Measurements from ENCODE around the gene FLG2. TPM values are rescaled to one million over a fixed set of nuclear protein-coding genes. Genes with fewer than 3 reads are reported as not detected.

Gene FLG2
- not detected in 2 replicates for total RNA-seq

GRCh38 chr1:152359906-152360305 is at the start of gene FLG2:
Gene FLG2, minus strand, starts transcription at chr1:152360006. Its CDS starts 1,122 bp downstream, at chr1:152358884.
- intact Hi-C loops (cut with micrococcal nuclease): no loop called here
- CTCF ChIA-PET: no interaction called here
- DNase-seq (no peak), ATAC-seq (ENCODE audit: low read depth) (no peak)
- POLR2A ChIA-PET: no interaction called here
- Mint-ChIP-seq H3K9me3 (no peaks in the 10 kb centered on the region), H3K27ac (no peak within 1 kb of the TSS), H3K36me3 (ENCODE audit: low read depth) (no peaks in the 10 kb centered on the region), H3K4me1 (no peaks in the 10 kb centered on the region), H3K4me3 (no peak within 1 kb of the TSS), H3K27me3 (peaks cover 9% of the 10 kb centered on the region)
- no peak for TF ChIP-seq CTCF (IDR thresholded peaks at IDR 0.05)

- intact Hi-C loops (cut with micrococcal nuclease): no loop called here
- Mint-ChIP-seq H3K27me3 (peaks cover 30% of the 10 kb centered on the region), H3K4me3 (no peak overlapping the region), H3K27ac (no peak overlapping the region), H3K4me1 (no peaks in the 10 kb centered on the region), H3K9me3 (no peaks in the 10 kb centered on the region), H3K36me3 (ENCODE audit: low read depth) (no peaks in the 10 kb centered on the region)
- ATAC-seq (ENCODE audit: low read depth): no peak
- no peak for TF ChIP-seq CTCF (IDR thresholded peaks at IDR 0.05)
- CTCF ChIA-PET: no interaction called here
- POLR2A ChIA-PET: interaction anchor here (0.6 kb wide), 1 partner anchor 372 kb away, joined by 3 read pairs; the partner anchor contains the start of gene S100A11
- DNase-seq: no peak
Measured at GRCh38 chr1:152408664-152409063, 48.9 kb upstream of the FLG2 start.

- intact Hi-C loops (cut with micrococcal nuclease): no loop called here
- CTCF ChIA-PET: interaction anchor here (1.2 to 1.7 kb wide), 3 partner anchors 42 to 61 kb away, joined by 4 to 12 read pairs (median 5); no protein-coding TSS in a partner anchor
- Mint-ChIP-seq H3K4me3 (no peak overlapping the region), H3K4me1 (no peaks in the 10 kb centered on the region), H3K9me3 (peaks cover 3% of the 10 kb centered on the region), H3K27ac (no peak overlapping the region), H3K27me3 (peaks cover 11% of the 10 kb centered on the region), H3K36me3 (ENCODE audit: low read depth) (no peaks in the 10 kb centered on the region)
- POLR2A ChIA-PET: no interaction called here
- DNase-seq (no peak), ATAC-seq (ENCODE audit: low read depth) (no peak)
- TF ChIP-seq CTCF (IDR thresholded peaks at IDR 0.05): no peak
Measured at GRCh38 chr1:152398812-152399698, 39.2 kb upstream of the FLG2 start.

GRCh38 chr1:152397474-152397873 is 37.7 kb upstream of the FLG2 start:
- ATAC-seq (ENCODE audit: low read depth) (no peak), DNase-seq (no peak)
- H3K4me3 Mint-ChIP-seq: no peak overlapping the region
- peaks cover 3% of the 10 kb centered on the region for H3K9me3 Mint-ChIP-seq
- peaks cover 19% of the 10 kb centered on the region for H3K27me3 Mint-ChIP-seq
- H3K4me1 Mint-ChIP-seq: no peaks in the 10 kb centered on the region
- ChIA-PET CTCF (no interaction called here), POLR2A (no interaction called here)
- TF ChIP-seq CTCF (IDR thresholded peaks at IDR 0.05): no peak
- H3K36me3 Mint-ChIP-seq (ENCODE audit: low read depth): no peaks in the 10 kb centered on the region
- intact Hi-C loops (cut with micrococcal nuclease): no loop called here
- H3K27ac Mint-ChIP-seq: no peak overlapping the region

- H3K4me1 Mint-ChIP-seq: no peaks in the 10 kb centered on the region
- no peaks in the 10 kb centered on the region for H3K36me3 Mint-ChIP-seq (ENCODE audit: low read depth)
- peaks cover 26% of the 10 kb centered on the region for H3K27me3 Mint-ChIP-seq
- H3K9me3 Mint-ChIP-seq: peaks cover 3% of the 10 kb centered on the region
- DNase-seq (no peak), ATAC-seq (ENCODE audit: low read depth) (no peak)
- TF ChIP-seq CTCF (IDR thresholded peaks at IDR 0.05): no peak
- intact Hi-C loops (cut with micrococcal nuclease): no loop called here
- ChIA-PET POLR2A (no interaction called here), CTCF (no interaction called here)
- no peak overlapping the region for H3K4me3 Mint-ChIP-seq
- H3K27ac Mint-ChIP-seq: no peak overlapping the region
Measured at GRCh38 chr1:152394151-152394550, 34.3 kb upstream of the FLG2 start.

Data from activated B cell treated with CpG ODN at 0.5 μM for 24 hours (primary cell).